HL-60 (cell line): ENCODE measurements around the gene SLC5A2.

Experiments used
- CTCF ChIP-seq: IDR thresholded peaks from one replicate; pipeline ENCODE4 v1.5.1; 2011; ENCODE audit warnings: low read length, control low read depth, inconsistent platforms; ENCODE audit not compliant: insufficient read depth
- POLR2AphosphoS5 ChIP-seq: IDR thresholded peaks from 2 replicates; pipeline ENCODE4 v1.6.1; 2012; ENCODE audit warnings: low read depth
- SPI1 ChIP-seq: IDR thresholded peaks from 2 replicates; pipeline ENCODE4 v1.6.1; 2012; ENCODE audit warnings: low read depth, mild to moderate bottlenecking, borderline replicate concordance

- TF ChIP-seq CTCF = no peak
- no peak for TF ChIP-seq SPI1
- peak; percentile 47 for TF ChIP-seq POLR2AphosphoS5
Observed at GRCh38 chr16:31488468-31489297, 5.8 kb downstream of the SLC5A2 start.
